Measurements from ENCODE around the gene DPYSL4.

GRCh38 chr10:132233501-132234085 lies 46.8 kb downstream of the DPYSL4 start:
- no peak for TF ChIP-seq TAF1 (IDR thresholded peaks at IDR 0.05; ENCODE audit: low read depth, low read length)
- no peak for TF ChIP-seq POLR2A (IDR thresholded peaks at IDR 0.05; ENCODE audit: low read depth, low read length)
- TF ChIP-seq POLR2AphosphoS5 (IDR thresholded peaks at IDR 0.05; ENCODE audit: low read depth, low read length) = no peak
- TF ChIP-seq SPI1 (IDR thresholded peaks at IDR 0.05; ENCODE audit: low read depth, low read length) = no peak

All from GM12891 (cell line).